GM12875 (cell line): ENCODE results near the gene CTNND2.

Experiments
- H3K4me3 ChIP-seq: one replicate; pipeline ENCODE4 v1.5.1; 2011; ENCODE audit warnings: low read depth, low read length, control low read depth
- TF ChIP-seq, protein P1 (sequence below): IDR thresholded peaks from 2 replicates; pipeline ENCODE4 v1.5.1; 2011; ENCODE audit warnings: low read depth, mild to moderate bottlenecking, control low read depth, inconsistent platforms, low read length, moderate library complexity, borderline replicate concordance; ENCODE audit not compliant: insufficient read depth

CTNND2 gene

DNA sequence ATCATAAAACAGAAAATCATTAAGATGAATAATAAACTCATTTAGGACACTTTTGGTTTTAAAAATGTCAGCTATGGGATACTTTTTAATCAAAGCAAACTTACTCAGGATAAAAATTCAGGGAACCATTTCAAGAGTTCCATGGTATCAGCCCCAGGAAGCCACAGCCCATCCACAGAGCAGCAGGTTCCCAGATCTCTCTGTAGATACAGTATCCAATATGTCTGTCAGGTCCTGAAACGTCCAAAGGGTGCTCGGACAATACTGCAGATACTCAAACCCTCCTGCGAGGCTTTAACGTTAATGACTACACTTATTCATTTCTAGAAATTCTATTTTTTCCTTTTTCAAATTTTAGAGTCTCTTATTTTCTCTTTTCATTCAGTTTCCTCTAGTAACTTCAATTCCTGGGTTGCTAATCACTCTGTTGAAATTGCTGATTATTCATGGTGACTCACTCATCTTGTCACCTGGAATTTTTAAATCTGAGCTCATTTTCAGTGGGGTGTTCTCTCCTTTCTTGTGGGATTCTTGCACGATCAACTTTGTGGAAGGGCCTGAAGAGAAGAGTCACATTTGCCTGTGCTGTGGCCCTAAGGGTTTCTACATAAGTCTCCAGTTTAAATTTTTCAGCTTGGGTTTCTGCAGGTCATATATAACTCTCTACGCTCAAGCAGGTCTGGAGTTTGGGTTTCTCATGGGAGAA, 435.8 kb downstream of the CTNND2 start:
- no peak overlapping the region for H3K4me3 ChIP-seq
- TF ChIP-seq, protein P1, sequence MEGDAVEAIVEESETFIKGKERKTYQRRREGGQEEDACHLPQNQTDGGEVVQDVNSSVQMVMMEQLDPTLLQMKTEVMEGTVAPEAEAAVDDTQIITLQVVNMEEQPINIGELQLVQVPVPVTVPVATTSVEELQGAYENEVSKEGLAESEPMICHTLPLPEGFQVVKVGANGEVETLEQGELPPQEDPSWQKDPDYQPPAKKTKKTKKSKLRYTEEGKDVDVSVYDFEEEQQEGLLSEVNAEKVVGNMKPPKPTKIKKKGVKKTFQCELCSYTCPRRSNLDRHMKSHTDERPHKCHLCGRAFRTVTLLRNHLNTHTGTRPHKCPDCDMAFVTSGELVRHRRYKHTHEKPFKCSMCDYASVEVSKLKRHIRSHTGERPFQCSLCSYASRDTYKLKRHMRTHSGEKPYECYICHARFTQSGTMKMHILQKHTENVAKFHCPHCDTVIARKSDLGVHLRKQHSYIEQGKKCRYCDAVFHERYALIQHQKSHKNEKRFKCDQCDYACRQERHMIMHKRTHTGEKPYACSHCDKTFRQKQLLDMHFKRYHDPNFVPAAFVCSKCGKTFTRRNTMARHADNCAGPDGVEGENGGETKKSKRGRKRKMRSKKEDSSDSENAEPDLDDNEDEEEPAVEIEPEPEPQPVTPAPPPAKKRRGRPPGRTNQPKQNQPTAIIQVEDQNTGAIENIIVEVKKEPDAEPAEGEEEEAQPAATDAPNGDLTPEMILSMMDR, result no peak

DNA sequence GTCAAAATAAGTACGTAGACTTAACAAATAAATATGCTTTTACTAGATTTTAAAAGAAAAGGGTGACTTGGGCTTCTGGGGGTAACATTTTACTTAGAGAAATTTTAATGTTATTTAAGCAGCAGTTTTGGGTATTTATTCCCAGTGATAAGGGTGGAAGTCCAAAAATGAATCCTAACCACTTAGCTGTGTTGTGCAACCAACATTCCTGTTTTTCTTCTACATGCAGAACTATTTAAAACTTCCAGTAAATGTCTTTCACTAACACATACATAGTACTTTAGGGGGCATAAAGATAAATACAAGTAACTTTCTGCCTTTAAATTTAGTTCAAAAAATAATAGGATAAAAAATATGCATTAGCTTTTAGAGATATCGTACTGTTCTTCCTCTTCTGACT, 436.7 kb downstream of the CTNND2 start:
- H3K4me3 ChIP-seq, result no peak overlapping the region
- TF ChIP-seq, protein P1, result no peak

DNA sequence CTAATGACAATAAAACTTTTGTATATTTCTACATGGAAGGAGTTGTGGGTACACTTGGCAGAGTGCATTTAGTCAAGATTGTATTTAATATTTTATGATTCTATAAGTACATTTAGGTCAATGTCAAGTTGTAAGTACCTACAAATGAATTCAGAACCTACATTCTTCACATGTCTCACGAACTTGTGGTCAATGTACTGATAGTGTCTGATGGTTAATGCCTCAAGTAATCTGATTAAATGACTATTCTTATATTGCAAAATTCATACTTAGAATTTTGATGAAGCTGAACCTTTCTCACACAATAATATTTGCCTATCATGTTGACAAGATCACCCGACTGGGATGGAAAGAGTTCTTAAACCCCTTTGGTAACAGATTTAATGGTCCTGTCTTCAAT, 444.5 kb downstream of the CTNND2 start:
- TF ChIP-seq, protein P1, result no peak
- H3K4me3 ChIP-seq, result no peak overlapping the region

DNA sequence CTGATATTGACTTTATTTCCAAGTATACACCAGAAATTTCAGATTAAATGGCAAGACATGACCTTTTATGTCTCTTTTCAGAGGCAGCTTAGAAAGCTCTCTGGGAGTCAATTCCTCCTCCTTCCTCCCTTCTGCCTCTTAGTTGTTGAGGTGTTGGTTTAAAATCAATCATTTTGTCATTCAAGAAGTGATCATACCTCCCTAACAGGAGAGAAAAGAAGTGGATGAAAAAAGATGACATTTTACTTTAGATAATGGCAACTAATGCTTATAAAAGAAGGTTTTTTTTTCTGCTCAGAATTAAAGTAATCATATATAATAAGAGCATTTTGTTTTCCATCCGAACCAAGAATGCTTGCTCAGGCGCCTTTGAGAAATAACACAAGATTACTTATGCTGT, 448.7 kb downstream of the CTNND2 start:
- TF ChIP-seq, protein P1, result no peak
- H3K4me3 ChIP-seq, result no peak overlapping the region

GRCh38 chr5:11452852-11453251, 451.4 kb downstream of the CTNND2 start:
- no peak overlapping the region for H3K4me3 ChIP-seq
- TF ChIP-seq, protein P1, result no peak

GRCh38 chr5:11449966-11450365, 454.3 kb downstream of the CTNND2 start:
- no peak overlapping the region for H3K4me3 ChIP-seq
- TF ChIP-seq, protein P1, result no peak

DNA sequence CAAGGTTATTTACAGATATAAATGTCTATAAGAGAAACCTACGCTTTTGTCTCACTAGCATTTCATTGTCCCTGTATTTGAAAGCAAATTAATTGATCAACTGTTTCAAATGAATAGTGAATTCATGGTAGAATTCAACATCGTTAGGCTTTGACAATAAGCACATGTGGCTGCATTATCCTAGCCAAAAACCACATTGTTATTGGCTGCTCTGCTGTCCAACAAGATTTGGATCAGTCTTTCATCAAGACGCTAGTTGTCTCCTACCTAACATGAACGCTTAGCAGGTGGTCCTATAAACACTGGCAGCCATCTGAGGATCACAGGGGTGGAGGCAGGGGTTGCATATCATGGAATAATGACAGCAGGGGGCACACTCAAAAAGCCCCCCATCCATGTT, 455.0 kb downstream of the CTNND2 start:
- no peak overlapping the region for H3K4me3 ChIP-seq
- TF ChIP-seq, protein P1, result no peak
